Epithelial cell of proximal tubule (primary cell): Measurements from ENCODE around the gene TXNDC11. TPM values are rescaled to one million over a fixed set of nuclear protein-coding genes. Genes with fewer than 3 reads are reported as not detected.

Experiments used
- DNase-seq: peaks from one replicate; pipeline ENCODE4 v3.0.0-alpha.2; 2011; ENCODE audit warnings: low read depth
- H3K4me3 ChIP-seq: 2 replicates; pipeline ENCODE4 v1.5.1; 2011; ENCODE audit warnings: low read depth, mild to moderate bottlenecking, low read length
- CTCF ChIP-seq: conservative IDR thresholded peaks from 2 replicates; pipeline ENCODE4 v1.5.1; 2012; ENCODE audit warnings: low read depth, mild to moderate bottlenecking, low read length
- total RNA-seq: library from RNA; depleted of rRNA; stranded (reverse); fragments of >200 nt; gene quantifications from 2 replicates; pipeline ENCODE4 v1.2.3, GENCODE V29; 2015

Gene TXNDC11
- total RNA-seq, 1 donor from 2014 or later = 20.2 TPM

GRCh38 chr16:11666103-11667055 lies 76.3 kb downstream of the TXNDC11 start:
- no peak for DNase-seq
- no peak overlapping the region for H3K4me3 ChIP-seq
- no peak for TF ChIP-seq CTCF

- TF ChIP-seq CTCF = no peak
- DNase-seq = no peak
- no peak overlapping the region for H3K4me3 ChIP-seq
Observed at GRCh38 chr16:11665071-11665491, 77.6 kb downstream of the TXNDC11 start.

DNA sequence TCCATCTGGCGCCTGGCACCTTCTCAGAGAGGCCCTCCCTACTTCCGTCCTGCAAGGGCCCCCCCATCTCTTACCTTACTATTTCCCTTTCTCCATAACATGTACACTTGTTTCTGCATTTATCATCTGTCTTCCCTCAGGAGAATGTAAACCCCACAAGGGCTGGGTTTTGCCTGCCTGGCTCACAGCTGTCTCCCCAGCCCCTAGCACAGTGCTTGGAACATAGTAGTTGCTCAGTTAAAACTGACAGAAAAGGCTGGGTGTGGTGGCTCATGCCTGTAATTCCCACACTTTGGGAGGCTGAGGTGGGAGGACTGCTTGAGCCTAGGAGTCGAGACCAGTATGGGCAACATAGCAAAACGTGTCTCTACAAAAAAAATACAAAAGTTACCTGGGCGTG lies 80.1 kb downstream of the TXNDC11 start:
- H3K4me3 ChIP-seq = no peak overlapping the region
- no peak for DNase-seq
- TF ChIP-seq CTCF = no peak

DNA sequence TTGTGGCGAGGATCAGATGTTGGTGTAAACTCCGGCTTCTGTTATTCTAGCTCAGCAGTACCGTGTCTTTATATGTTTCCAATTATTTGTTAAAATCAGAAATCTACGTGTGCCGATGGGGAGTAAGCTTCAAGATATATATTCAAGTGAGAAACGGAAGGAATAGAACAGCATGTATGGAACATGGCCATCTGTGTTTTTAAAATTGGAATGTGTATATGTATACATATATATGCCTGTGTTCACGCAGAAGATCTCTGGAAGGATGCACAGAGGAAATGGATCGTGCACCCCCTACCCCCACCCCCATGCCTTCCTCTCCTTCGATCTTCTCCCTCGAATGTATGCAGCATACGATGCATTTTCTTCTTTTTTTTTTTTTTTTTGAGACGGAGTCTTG lies 82.1 kb downstream of the TXNDC11 start:
- no peak for DNase-seq
- no peak overlapping the region for H3K4me3 ChIP-seq
- no peak for TF ChIP-seq CTCF

GRCh38 chr16:11658896-11659708 lies 83.6 kb downstream of the TXNDC11 start:
- no peak for TF ChIP-seq CTCF
- no peak for DNase-seq
- no peak overlapping the region for H3K4me3 ChIP-seq

GRCh38 chr16:11657556-11657955 lies 85.1 kb downstream of the TXNDC11 start:
- DNase-seq = no peak
- H3K4me3 ChIP-seq = no peak overlapping the region
- no peak for TF ChIP-seq CTCF
